GM18907 (cell line): ENCODE results near the gene PI4KA.
"Not testable (repeated sequence)": the region's sequence is repeated elsewhere in the genome, so short reads cannot be mapped to it uniquely, and the experiment has no call there.

Source experiments
- ATAC-seq: cut with Tn5 transposase; IDR thresholded peaks from one replicate; pipeline ENCODE4 v1.9.1; 2021; ENCODE audit warnings: mild to moderate bottlenecking, moderate library complexity; ENCODE audit not compliant: unreplicated experiment

Gene PI4KA

GRCh38 chr22:20858615-20859416 is at the start of gene PI4KA, which contains the start of gene SNAP29:
TSS of gene PI4KA (minus strand) at chr22:20858811. CDS start at chr22:20858725, 86 bp downstream.
TSS of gene SNAP29 (plus strand) at chr22:20859007. CDS start at chr22:20859111, 104 bp downstream.
- peak; percentile 92 for ATAC-seq

- no peak for ATAC-seq
These were observed 47.8 kb upstream of the PI4KA start for GRCh38 chr22:20906387-20906767.

- ATAC-seq: no peak
These were observed 47.1 kb upstream of the PI4KA start for GRCh38 chr22:20905415-20906386.

- ATAC-seq: no peak
These were observed 46.4 kb upstream of the PI4KA start for GRCh38 chr22:20904980-20905355.

GRCh38 chr22:20904008-20904979 is 45.7 kb upstream of the PI4KA start:
- no peak for ATAC-seq

- no peak for ATAC-seq
These were observed 44.5 kb upstream of the PI4KA start for GRCh38 chr22:20903093-20903492.

GRCh38 chr22:20901093-20902033 is 42.8 kb upstream of the PI4KA start:
- ATAC-seq: not testable (repeated sequence)

- ATAC-seq: no peak
These were observed 41.3 kb upstream of the PI4KA start for GRCh38 chr22:20899827-20900423.

GRCh38 chr22:20897737-20898136 is 39.1 kb upstream of the PI4KA start:
- not testable (repeated sequence) for ATAC-seq

- no peak for ATAC-seq
These were observed 32.4 kb upstream of the PI4KA start for GRCh38 chr22:20890975-20891374.

GRCh38 chr22:20889904-20890540 is 31.4 kb upstream of the PI4KA start:
- no peak for ATAC-seq

GRCh38 chr22:20889025-20889704 is 30.6 kb upstream of the PI4KA start:
- ATAC-seq: no peak

- ATAC-seq: no peak
These were observed 28.8 kb upstream of the PI4KA start for GRCh38 chr22:20887375-20887774.

- ATAC-seq: no peak
These were observed 27.1 kb upstream of the PI4KA start for GRCh38 chr22:20885557-20886323.

- ATAC-seq: no peak
These were observed 26.5 kb upstream of the PI4KA start for GRCh38 chr22:20885017-20885556.

- no peak for ATAC-seq
These were observed 25.8 kb upstream of the PI4KA start for GRCh38 chr22:20884454-20884853.

GRCh38 chr22:20882855-20883254 is 24.2 kb upstream of the PI4KA start:
- ATAC-seq: no peak
